Sigmoid colon (tissue), 7 donors: Measurements from ENCODE around the gene KRT74. TPM values are rescaled to one million over a fixed set of nuclear protein-coding genes. Genes with fewer than 3 reads are reported as not detected.

ENCODE experiments used
- DNase-seq: peaks from one replicate; pipeline ENCODE4 v3.0.0-alpha.2; 2019
- H3K27ac ChIP-seq, 4 donors: fragments of 200-600 bp; sonication (generic); one replicate each; pipeline ENCODE4 v1.5.1; 2016 to 2019; ENCODE audit warnings: mild to moderate bottlenecking in 1 of 4
- H3K27me3 ChIP-seq, 3 donors: fragments of 200-600 bp; sonication (generic); one replicate each; pipeline ENCODE4 v1.5.1; 2019; ENCODE audit warnings: mild to moderate bottlenecking in 1 of 3
- H3K36me3 ChIP-seq, 4 donors: fragments of 200-600 bp; sonication (generic); one replicate each; pipeline ENCODE4 v1.5.1; 2016 to 2019
- H3K4me1 ChIP-seq, 4 donors: fragments of 200-600 bp; sonication (generic); one replicate each; pipeline ENCODE4 v1.5.1; 2017 to 2019
- H3K4me3 ChIP-seq, 4 donors: fragments of 200-600 bp; sonication (generic); one replicate each; pipeline ENCODE4 v1.5.1; 2017 to 2019; ENCODE audit warnings: mild to moderate bottlenecking in 2 of 4, moderate library complexity in 1 of 4
- H3K9me3 ChIP-seq, 4 donors: fragments of 200-600 bp in 3 of 4; sonication (generic) in 3 of 4; one replicate each; pipeline versions ENCODE4 v1.5.1 to v1.6.1; 2013 to 2019
- CTCF ChIP-seq, 4 experiments: fragments of 450-650 bp in 3 of 4; fragments of 200-600 bp in 1 of 4; IDR thresholded peaks; one replicate each; pipeline ENCODE4 v1.5.1; 2016 to 2019; ENCODE audit warnings: antibody characterized with exemption in 4 of 4, mild to moderate bottlenecking in 3 of 4, moderate library complexity in 2 of 4
- EP300 ChIP-seq, 4 donors: sonication (generic); formaldehyde crosslinking; IDR thresholded peaks; one replicate each; pipeline ENCODE4 v1.6.1; 2017; ENCODE audit warnings: antibody characterized with exemption in 4 of 4
- POLR2A ChIP-seq, 2 donors: fragments of 450-650 bp; IDR thresholded peaks; one replicate each; pipeline ENCODE4 v1.6.1; 2016; ENCODE audit warnings: antibody characterized with exemption in 2 of 2, mild to moderate bottlenecking in 2 of 2, moderate library complexity in 2 of 2
- POLR2AphosphoS5 ChIP-seq, 4 donors: sonication (generic); formaldehyde crosslinking; IDR thresholded peaks; one replicate each; pipeline ENCODE4 v1.6.1; 2017; ENCODE audit warnings: antibody characterized with exemption in 4 of 4
- WGBS, 2 donors: extraction: QIAGEN DNeasy Blood & Tissue Kit; methylation state at CpG; one replicate each; pipeline ENCODE4 v1.1.7; 2013; 5-methylcytosine and 5-hydroxymethylcytosine counted together
- intact Hi-C: fragments of 100-400 bp; cut with DNase I; formaldehyde crosslinking; loops from one replicate; pipeline ENCODE4 v1.15.1; 2023
- polyA plus RNA-seq, 3 donors: library from polyadenylated mRNA; stranded (reverse); fragments of 200-250 nt; gene quantifications; one replicate each; pipeline ENCODE4 v1.2.3, GENCODE V29; 2013
- total RNA-seq, 4 donors: library from RNA; depleted of rRNA; stranded (reverse); fragments of >200 nt; gene quantifications; one replicate each; pipeline ENCODE4 v1.1.0, GENCODE V29; 2016
- donor health status: healthy with polysubstance abuse.
- donor health status: Bipolar disorder and iron deficiency.
- donor health status: healthy.

The KRT74 gene
- total and polyA plus RNA-seq, 7 donors, result not detected

GRCh38 chr12:52579468-52580465 is 6.1 kb upstream of the KRT74 start:
- DNase-seq, result peak; percentile 39
- Histone ChIP-seq H3K4me3 (no peak overlapping the region), H3K27me3 (no peaks in the 10 kb centered on the region), H3K4me1 (no peaks in the 10 kb centered on the region), H3K27ac (no peak overlapping the region), H3K9me3 (no peaks in the 10 kb centered on the region), H3K36me3 (no peaks in the 10 kb centered on the region)
- 74 to 75% methylated on average over 10 of the region's 10 CpGs for WGBS, 2 donors
- TF ChIP-seq EP300 (IDR thresholded peaks at IDR 0.05), result no peak
- no peak for TF ChIP-seq POLR2AphosphoS5 (IDR thresholded peaks at IDR 0.05)
- no peak for TF ChIP-seq POLR2A (IDR thresholded peaks at IDR 0.05)
- TF ChIP-seq CTCF (IDR thresholded peaks at IDR 0.05), result no peak
- intact Hi-C loops, result loop anchor here (5.0 to 10.0 kb wide), 3 partner anchors 207 to 425 kb away; no protein-coding TSS in a partner anchor

- 90 to 91% methylated on average over 3 of the region's 3 CpGs for WGBS, 2 donors
- no peak overlapping the region for H3K4me3 ChIP-seq
- no peaks in the 10 kb centered on the region for H3K36me3 ChIP-seq
- no peaks in the 10 kb centered on the region for H3K4me1 ChIP-seq
- no peak overlapping the region for H3K27ac ChIP-seq
- intact Hi-C loops, result loop anchor here (10.0 kb wide), 1 partner anchor 396 kb away; no protein-coding TSS in a partner anchor
- no peaks in the 10 kb centered on the region for H3K9me3 ChIP-seq
- H3K27me3 ChIP-seq, result no peaks in the 10 kb centered on the region
- peak; percentile 6 for DNase-seq
- TF ChIP-seq CTCF (IDR thresholded peaks at IDR 0.05) (no peak), EP300 (IDR thresholded peaks at IDR 0.05) (no peak), POLR2AphosphoS5 (IDR thresholded peaks at IDR 0.05) (no peak), POLR2A (IDR thresholded peaks at IDR 0.05) (no peak)
Observed at GRCh38 chr12:52578469-52578868, 4.8 kb upstream of the KRT74 start.

GRCh38 chr12:52577316-52577715 is 3.7 kb upstream of the KRT74 start:
- peak; percentile 62 for DNase-seq
- no peaks in the 10 kb centered on the region for H3K27me3 ChIP-seq
- no peaks in the 10 kb centered on the region for H3K36me3 ChIP-seq
- H3K27ac ChIP-seq, result no peak overlapping the region
- TF ChIP-seq POLR2AphosphoS5 (IDR thresholded peaks at IDR 0.05), result no peak
- TF ChIP-seq EP300 (IDR thresholded peaks at IDR 0.05), result no peak
- no peak for TF ChIP-seq POLR2A (IDR thresholded peaks at IDR 0.05)
- TF ChIP-seq CTCF (IDR thresholded peaks at IDR 0.05), result no peak
- H3K9me3 ChIP-seq, result no peaks in the 10 kb centered on the region
- intact Hi-C loops, result loop anchor here (10.0 kb wide), 1 partner anchor 397 kb away; no protein-coding TSS in a partner anchor
- WGBS, 2 donors, result 87 to 92% methylated on average over 8 of the region's 8 CpGs
- no peaks in the 10 kb centered on the region for H3K4me1 ChIP-seq
- H3K4me3 ChIP-seq, result no peak overlapping the region

GRCh38 chr12:52575948-52576347 is 2.3 kb upstream of the KRT74 start:
- Histone ChIP-seq H3K27me3 (no peaks in the 10 kb centered on the region), H3K9me3 (no peaks in the 10 kb centered on the region), H3K27ac (no peak overlapping the region), H3K36me3 (no peaks in the 10 kb centered on the region), H3K4me3 (no peak overlapping the region), H3K4me1 (no peaks in the 10 kb centered on the region)
- intact Hi-C loops, result loop anchor here (10.0 kb wide), 1 partner anchor 399 kb away; no protein-coding TSS in a partner anchor
- peak; percentile 27 for DNase-seq
- WGBS, 2 donors, result 91 to 95% methylated on average over 3 of the region's 3 CpGs
- no peak for TF ChIP-seq POLR2AphosphoS5 (IDR thresholded peaks at IDR 0.05)
- no peak for TF ChIP-seq POLR2A (IDR thresholded peaks at IDR 0.05)
- TF ChIP-seq CTCF (IDR thresholded peaks at IDR 0.05), result no peak
- no peak for TF ChIP-seq EP300 (IDR thresholded peaks at IDR 0.05)
